ENCODE results near the gene IRF8. TPM values are rescaled to one million over a fixed set of nuclear protein-coding genes. Genes with fewer than 3 reads are reported as not detected.
"Not testable (repeated sequence)": the region's sequence is repeated elsewhere in the genome, so short reads cannot be mapped to it uniquely, and the experiment has no call there.

IRF8 gene
- total RNA-seq, 4 donors from 2014 or later, result 2.4 to 14.6 (median 5.0) TPM

DNA sequence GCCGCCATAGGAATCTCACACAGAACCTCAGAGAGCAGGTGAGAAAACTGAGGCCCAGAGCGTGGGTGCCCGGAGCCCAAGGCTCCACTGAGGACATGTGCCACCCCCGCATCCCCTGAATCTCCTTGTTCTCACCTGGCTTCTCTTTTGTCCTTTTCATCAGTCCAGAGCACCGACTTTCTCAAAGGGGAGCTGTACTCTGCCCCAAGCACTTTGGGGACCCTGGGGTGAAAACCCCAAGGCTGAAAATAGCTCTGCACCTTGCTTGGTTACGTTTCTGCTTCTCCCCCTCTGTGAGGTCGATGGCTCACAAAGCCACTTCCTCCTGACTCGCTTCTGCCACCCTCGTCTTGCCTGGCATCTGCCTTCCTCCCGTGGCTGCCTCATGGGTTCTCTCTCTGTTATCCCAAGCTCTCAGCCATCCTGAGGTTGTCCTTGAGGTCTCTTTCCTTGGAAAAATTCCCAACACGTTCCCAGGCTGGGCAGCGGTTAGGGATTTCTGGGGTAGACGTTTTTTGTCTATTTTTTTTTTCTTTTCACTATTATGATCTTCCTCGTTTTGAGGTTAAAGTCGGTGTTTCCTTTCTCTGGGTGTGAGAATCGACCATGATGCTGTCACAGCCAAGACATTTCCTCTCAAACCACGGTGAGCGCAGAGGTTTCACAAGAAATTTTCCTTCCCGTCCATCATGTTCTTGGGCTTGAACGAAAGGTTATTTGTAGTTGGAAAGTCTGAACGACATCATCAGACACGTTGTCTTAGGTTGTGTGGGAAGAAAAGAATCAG, 37.2 kb downstream of the IRF8 start:
- WGBS, 2 donors, result 58 to 63% methylated on average over 22 of the region's 22 CpGs
- no peaks in the 10 kb centered on the region for H3K27me3 ChIP-seq
- H3K4me1 ChIP-seq, result peaks cover 15 to 28% of the 10 kb centered on the region in 2 donors
- no peak for TF ChIP-seq POLR2A (IDR thresholded peaks at IDR 0.05)
- TF ChIP-seq, protein P1, sequence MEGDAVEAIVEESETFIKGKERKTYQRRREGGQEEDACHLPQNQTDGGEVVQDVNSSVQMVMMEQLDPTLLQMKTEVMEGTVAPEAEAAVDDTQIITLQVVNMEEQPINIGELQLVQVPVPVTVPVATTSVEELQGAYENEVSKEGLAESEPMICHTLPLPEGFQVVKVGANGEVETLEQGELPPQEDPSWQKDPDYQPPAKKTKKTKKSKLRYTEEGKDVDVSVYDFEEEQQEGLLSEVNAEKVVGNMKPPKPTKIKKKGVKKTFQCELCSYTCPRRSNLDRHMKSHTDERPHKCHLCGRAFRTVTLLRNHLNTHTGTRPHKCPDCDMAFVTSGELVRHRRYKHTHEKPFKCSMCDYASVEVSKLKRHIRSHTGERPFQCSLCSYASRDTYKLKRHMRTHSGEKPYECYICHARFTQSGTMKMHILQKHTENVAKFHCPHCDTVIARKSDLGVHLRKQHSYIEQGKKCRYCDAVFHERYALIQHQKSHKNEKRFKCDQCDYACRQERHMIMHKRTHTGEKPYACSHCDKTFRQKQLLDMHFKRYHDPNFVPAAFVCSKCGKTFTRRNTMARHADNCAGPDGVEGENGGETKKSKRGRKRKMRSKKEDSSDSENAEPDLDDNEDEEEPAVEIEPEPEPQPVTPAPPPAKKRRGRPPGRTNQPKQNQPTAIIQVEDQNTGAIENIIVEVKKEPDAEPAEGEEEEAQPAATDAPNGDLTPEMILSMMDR (IDR thresholded peaks at IDR 0.05), result no peak
- H3K36me3 ChIP-seq, result no peaks in the 10 kb centered on the region
- no peak overlapping the region for H3K4me3 ChIP-seq (replicated peaks in 1 of 3)
- DNase-seq, result no peak
- intact Hi-C loops (cut with DNase I), result no loop called here
- H3K27ac ChIP-seq, result peak overlapping the region in 1 of 3 donors; percentile 56
- H3K9me3 ChIP-seq, result no peaks in the 10 kb centered on the region

DNA sequence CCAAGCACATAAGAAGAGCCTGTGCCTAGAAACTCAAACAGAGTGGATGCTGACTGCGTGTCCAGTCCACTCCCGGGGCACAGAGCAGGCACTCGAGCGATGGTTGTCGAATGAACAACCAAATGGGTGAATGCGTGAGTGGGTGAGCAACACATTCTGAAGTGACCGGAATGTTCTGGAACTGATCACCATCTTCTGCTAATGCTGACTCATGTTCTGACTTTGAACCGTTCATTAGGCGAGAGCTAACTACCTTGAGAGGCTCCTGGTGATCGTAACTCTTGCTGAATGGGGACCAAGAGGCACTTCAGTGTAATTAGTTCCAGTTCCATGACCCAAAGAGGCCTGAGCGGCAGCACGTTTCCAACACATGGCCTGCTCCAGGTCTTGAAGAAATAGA, 37.9 kb downstream of the IRF8 start:
- TF ChIP-seq, protein P1 (IDR thresholded peaks at IDR 0.05), result no peak
- TF ChIP-seq POLR2A (IDR thresholded peaks at IDR 0.05), result no peak
- DNase-seq, result peak; percentile 64 to 67
- Histone ChIP-seq H3K4me3 (replicated peaks in 1 of 3) (no peak overlapping the region), H3K36me3 (no peaks in the 10 kb centered on the region), H3K27me3 (no peaks in the 10 kb centered on the region), H3K27ac (peak overlapping the region in 1 of 3 donors; percentile 56), H3K9me3 (no peaks in the 10 kb centered on the region), H3K4me1 (peaks cover 9 to 21% of the 10 kb centered on the region in 2 donors)
- 28 to 33% methylated on average over 12 of the region's 12 CpGs for WGBS, 2 donors
- intact Hi-C loops (cut with DNase I), result no loop called here

DNA sequence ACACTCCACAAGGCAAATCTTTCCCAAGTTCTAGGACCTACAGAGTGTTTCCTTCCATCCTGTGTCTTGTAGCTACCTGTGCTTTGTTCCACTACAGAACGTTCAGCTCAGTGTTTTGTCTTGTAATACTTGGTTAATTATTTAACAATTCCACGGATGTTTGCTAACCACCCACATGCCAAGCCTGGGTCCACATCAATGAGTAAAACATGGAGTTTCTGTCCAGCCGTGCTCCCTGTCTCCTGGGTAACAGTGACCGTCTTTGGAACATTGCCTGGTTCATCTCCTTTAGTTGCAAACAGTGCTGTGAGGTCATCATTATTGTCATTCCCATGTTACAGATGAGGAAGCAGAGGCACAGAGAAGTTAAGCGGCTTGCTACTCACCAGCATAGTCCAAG, 41.3 kb downstream of the IRF8 start:
- H3K4me3 ChIP-seq (replicated peaks in 1 of 3), result no peak overlapping the region
- H3K27me3 ChIP-seq, result no peaks in the 10 kb centered on the region
- H3K4me1 ChIP-seq, result peaks cover 3 to 12% of the 10 kb centered on the region in 2 donors
- WGBS, 2 donors, result 81 to 89% methylated on average over 5 of the region's 5 CpGs
- H3K9me3 ChIP-seq, result no peaks in the 10 kb centered on the region
- intact Hi-C loops (cut with DNase I), result no loop called here
- H3K36me3 ChIP-seq, result no peaks in the 10 kb centered on the region
- TF ChIP-seq POLR2A (IDR thresholded peaks at IDR 0.05), result no peak
- TF ChIP-seq, protein P1 (IDR thresholded peaks at IDR 0.05), result no peak
- no peak for DNase-seq
- H3K27ac ChIP-seq, result no peak overlapping the region

DNA sequence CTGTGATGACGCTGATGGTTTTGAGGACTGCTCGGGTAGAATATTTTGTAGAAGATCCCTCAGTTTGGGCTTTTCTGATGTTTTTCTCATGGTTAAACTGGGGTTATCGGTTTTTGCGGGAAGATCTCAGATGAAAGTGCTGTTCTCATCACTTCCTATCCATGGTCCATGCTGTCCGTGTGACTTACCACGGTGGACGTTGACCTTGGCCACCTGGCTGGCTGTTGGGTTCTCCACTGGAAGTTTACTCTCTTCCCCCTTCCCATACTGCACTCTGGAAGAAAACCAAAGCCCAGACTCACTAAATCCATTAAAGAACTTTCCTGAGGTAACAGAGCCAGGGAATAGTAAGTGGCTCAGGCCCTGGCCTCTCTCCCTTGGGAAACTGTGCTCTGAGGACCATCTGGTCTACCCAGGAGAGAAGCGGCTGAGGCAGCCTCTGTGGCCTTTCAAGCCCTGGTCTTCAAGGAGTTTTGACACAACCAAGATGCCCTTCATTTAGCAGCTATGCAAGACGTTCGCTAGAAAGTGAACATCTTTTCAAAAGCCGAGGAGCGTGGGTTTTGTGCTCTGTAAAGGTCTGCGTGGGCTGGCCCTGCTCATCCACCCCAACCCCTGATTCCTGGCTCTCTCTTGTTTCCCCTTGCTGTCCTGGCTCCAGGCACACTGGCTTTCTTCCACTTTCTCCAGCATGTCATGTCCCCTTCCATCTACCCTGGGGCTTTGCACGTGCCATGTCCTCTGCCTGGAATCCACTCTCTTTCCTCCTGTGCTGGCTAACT, 43.1 kb downstream of the IRF8 start:
- H3K27ac ChIP-seq, result no peak overlapping the region
- no peaks in the 10 kb centered on the region for H3K27me3 ChIP-seq
- intact Hi-C loops (cut with DNase I), result no loop called here
- TF ChIP-seq, protein P1 (IDR thresholded peaks at IDR 0.05), result no peak
- no peak for TF ChIP-seq POLR2A (IDR thresholded peaks at IDR 0.05)
- peaks cover 0 to 6% of the 10 kb centered on the region in 2 donors for H3K4me1 ChIP-seq
- DNase-seq, result no peak
- H3K4me3 ChIP-seq (replicated peaks in 1 of 3), result no peak overlapping the region
- H3K36me3 ChIP-seq, result no peaks in the 10 kb centered on the region
- no peaks in the 10 kb centered on the region for H3K9me3 ChIP-seq
- 69 to 75% methylated on average over 14 of the region's 14 CpGs for WGBS, 2 donors

DNA sequence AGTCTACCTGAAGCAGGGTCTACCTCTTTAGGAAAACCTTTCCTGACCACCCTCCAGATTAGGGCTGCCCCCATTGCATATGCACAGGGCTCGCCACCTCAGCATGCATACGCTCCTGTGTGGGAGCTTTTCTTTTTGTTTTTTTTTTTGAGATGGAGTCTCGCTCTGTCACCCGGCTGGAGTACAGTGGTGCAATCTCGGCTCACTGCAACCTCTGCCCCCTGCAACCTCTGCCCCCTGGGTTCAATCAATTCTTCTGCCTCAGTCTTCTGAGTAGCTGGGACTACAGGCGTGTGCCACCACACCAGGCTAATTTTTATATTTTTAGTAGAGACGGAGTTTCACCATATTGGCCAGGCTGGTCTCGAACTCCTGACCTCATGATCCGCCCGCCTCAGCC, 43.7 kb downstream of the IRF8 start:
- H3K27me3 ChIP-seq; intact Hi-C loops (cut with DNase I); H3K4me3 ChIP-seq (replicated peaks in 1 of 3); H3K9me3 ChIP-seq; H3K36me3 ChIP-seq; H3K4me1 ChIP-seq; H3K27ac ChIP-seq; DNase-seq: not testable (repeated sequence)
- WGBS, 2 donors, result 91 to 97% methylated on average over 10 of the region's 10 CpGs
